HCT116 (cell line): Measurements from ENCODE around the gene GFI1B. TPM values are rescaled to one million over a fixed set of nuclear protein-coding genes. Genes with fewer than 3 reads are reported as not detected.

Experiments
- ATAC-seq: fragments of 200-7000 bp; cut with Tn5 transposase; 2 replicates; pipeline ENCODE4 v1.9.1; 2020; ENCODE audit warnings: mild to moderate bottlenecking, moderate library complexity
- BruUV-seq: library from RNA; stranded (reverse); fragments of 400-500 nt; replicated peaks from 2 replicates; lab custom pipeline; 2021; lab: Mats Ljungman, UMichigan
- CTCF ChIA-PET: fragments of 300-600 bp; sonication (Branson Sonifier 250); formaldehyde crosslinking; loops from one replicate; lab custom pipeline; 2021; ENCODE audit warnings: antibody characterized with exemption; lab: Charles Lee
- POLR2A ChIA-PET: fragments of 300-600, 350-600 bp; sonication (Branson Sonifier 250); formaldehyde crosslinking; loops from one replicate; lab custom pipeline; 2021; ENCODE audit warnings: antibody characterized with exemption; lab: Charles Lee
- RAD21 ChIA-PET, 2 experiments: fragments of 300-600 bp; sonication (Branson Sonifier 250); formaldehyde crosslinking; loops; one replicate each; lab custom pipeline; 2023; ENCODE audit warnings: low total read pairs in 2 of 2; ENCODE audit not compliant: uncharacterized antibody in 2 of 2, unreplicated experiment in 2 of 2, low non-redundant PET in 1 of 2; lab: Charles Lee
- DNase-seq: peaks from one replicate; pipeline ENCODE4 v3.0.0-alpha.2; 2010; ENCODE audit warnings: low read depth, low spot score
- H2AFZ ChIP-seq: fragments of 200-600 bp; shearing (Covaris generic), sonication (generic); 2 replicates; pipeline ENCODE4 v1.6.1; 2017; ENCODE audit warnings: low read depth, mixed run types, mixed read lengths, antibody characterized with exemption, low read length; ENCODE audit not compliant: poor library complexity, severe bottlenecking
- H3K27ac ChIP-seq: 2 replicates; pipeline ENCODE4 v1.5.1; 2012; ENCODE audit warnings: low read depth, low read length
- H3K27me3 ChIP-seq: fragments of 200-600 bp; sonication (generic); 2 replicates; pipeline ENCODE4 v1.6.1; 2016; ENCODE audit warnings: mixed run types, low read length, mixed read lengths; ENCODE audit not compliant: insufficient read depth
- H3K36me3 ChIP-seq, 2 experiments: fragments of 200-500 bp in 1 of 2; fragments of 200-600 bp in 1 of 2; sonication (Bioruptor generic) in 1 of 2; sonication (generic) in 1 of 2; 2 replicates each; pipeline versions ENCODE4 v1.5.1 to v1.6.1; 2014 to 2016; ENCODE audit warnings: low read length in 2 of 2, inconsistent platforms in 1 of 2, mixed read lengths in 1 of 2, mixed run types in 1 of 2; ENCODE audit not compliant: insufficient read depth in 2 of 2, control insufficient read depth in 1 of 2
- H3K4me1 ChIP-seq, 2 experiments: fragments of 200-600 bp in 1 of 2; sonication (generic) in 1 of 2; 2 replicates each; pipeline versions ENCODE4 v1.5.1 to v1.6.1; 2012 to 2017; ENCODE audit warnings: low read length in 2 of 2, inconsistent platforms in 1 of 2, mild to moderate bottlenecking in 1 of 2, mixed read lengths in 1 of 2, mixed run types in 1 of 2, moderate library complexity in 1 of 2; ENCODE audit not compliant: insufficient read depth in 2 of 2, control insufficient read depth in 1 of 2
- H3K4me2 ChIP-seq: fragments of 200-600 bp; sonication (generic); 2 replicates; pipeline ENCODE4 v1.6.1; 2017; ENCODE audit warnings: mixed run types, low read length, mixed read lengths
- H3K4me3 ChIP-seq, 2 experiments: fragments of 200-600 bp in 1 of 2; sonication (generic) in 1 of 2; replicated peaks in 1 of 2; 2 replicates each; pipeline ENCODE4 v1.5.1; 2011 to 2016; ENCODE audit warnings: low read length in 2 of 2, control low read depth in 1 of 2, low read depth in 1 of 2, mild to moderate bottlenecking in 1 of 2, mixed read lengths in 1 of 2, mixed run types in 1 of 2
- H3K79me2 ChIP-seq: fragments of 200-600 bp; sonication (generic); 2 replicates; pipeline ENCODE4 v1.6.1; 2017; ENCODE audit warnings: mild to moderate bottlenecking, mixed run types, low read length, moderate library complexity, mixed read lengths; ENCODE audit not compliant: insufficient read depth
- H3K9ac ChIP-seq: fragments of 200-600 bp; sonication (generic); 2 replicates; pipeline ENCODE4 v1.6.1; 2016; ENCODE audit warnings: low read length, mixed read lengths
- H3K9me2 ChIP-seq: fragments of 200-600 bp; sonication (generic), shearing (Covaris generic); 2 replicates; pipeline ENCODE4 v1.6.1; 2017; ENCODE audit warnings: mixed run types, mild to moderate bottlenecking, moderate library complexity; ENCODE audit not compliant: insufficient read depth
- H3K9me3 ChIP-seq, 2 experiments: fragments of 200-500 bp in 1 of 2; fragments of 200-600 bp in 1 of 2; sonication (Bioruptor generic) in 1 of 2; sonication (generic) in 1 of 2; 2 replicates each; pipeline ENCODE4 v1.6.1; 2014 to 2017; ENCODE audit warnings: low read length in 2 of 2, mixed read lengths in 2 of 2, inconsistent platforms in 1 of 2, low read depth in 1 of 2, mild to moderate bottlenecking in 1 of 2, mixed run types in 1 of 2, moderate library complexity in 1 of 2; ENCODE audit not compliant: control insufficient read depth in 1 of 2, insufficient read depth in 1 of 2
- H4K20me1 ChIP-seq: fragments of 200-600 bp; sonication (generic), shearing (Covaris generic); 2 replicates; pipeline ENCODE4 v1.6.1; 2017; ENCODE audit warnings: mixed run types, mild to moderate bottlenecking, moderate library complexity; ENCODE audit not compliant: insufficient read depth
- CBX3 ChIP-seq: IDR thresholded peaks from 2 replicates; pipeline ENCODE4 v1.6.1; 2012; ENCODE audit warnings: low read depth
- CEBPB ChIP-seq: IDR thresholded peaks from 2 replicates; pipeline ENCODE4 v1.6.1; 2012; ENCODE audit warnings: low read depth
- EGR1 ChIP-seq: IDR thresholded peaks from 2 replicates; pipeline ENCODE4 v1.6.1; 2012; ENCODE audit warnings: low read depth
- ELF1 ChIP-seq: IDR thresholded peaks from 2 replicates; pipeline ENCODE4 v1.6.1; 2012; ENCODE audit warnings: low read depth, borderline replicate concordance
- EZH2 ChIP-seq: fragments of 200-600 bp; sonication (generic); IDR thresholded peaks from 2 replicates; pipeline ENCODE4 v1.6.1; 2017; ENCODE audit warnings: antibody characterized with exemption, mixed run types
- EZH2phosphoT487 ChIP-seq: fragments of 200-600 bp; IDR thresholded peaks from 2 replicates; pipeline ENCODE4 v1.6.1; 2018; ENCODE audit warnings: antibody characterized with exemption, borderline replicate concordance
- FOSL1 ChIP-seq: IDR thresholded peaks from 2 replicates; pipeline ENCODE4 v1.6.1; 2012; ENCODE audit warnings: low read depth
- POLR2A ChIP-seq: IDR thresholded peaks from 2 replicates; pipeline ENCODE4 v1.7.0; 2011; ENCODE audit warnings: borderline replicate concordance; ENCODE audit not compliant: insufficient read depth, insufficient read length; ENCODE audit errors: extremely low read depth
- TCF7L2 ChIP-seq: IDR thresholded peaks from 2 replicates; pipeline ENCODE4 v1.7.0; 2011; ENCODE audit warnings: borderline replicate concordance, inconsistent platforms; ENCODE audit not compliant: insufficient read depth, insufficient read length; ENCODE audit errors: extremely low read depth
- YY1 ChIP-seq: IDR thresholded peaks from 2 replicates; pipeline ENCODE4 v1.6.1; 2011; ENCODE audit warnings: low read length, low read depth, moderate library complexity, mild to moderate bottlenecking; ENCODE audit not compliant: insufficient replicate concordance; ENCODE audit errors: extremely low read depth
- ZFX ChIP-seq: fragments of 450-650 bp; IDR thresholded peaks from 2 replicates; pipeline ENCODE4 v1.6.1; 2017
- ZNF274 ChIP-seq: fragments of 200-500 bp; sonication (Bioruptor generic); IDR thresholded peaks from 2 replicates; pipeline ENCODE4 v1.6.1; 2014; ENCODE audit warnings: mild to moderate bottlenecking, low read depth, low read length, inconsistent platforms
- intact Hi-C: fragments of 100-400 bp; cut with micrococcal nuclease; formaldehyde crosslinking; loops from 2 replicates; pipeline ENCODE4 v1.10.0; 2022
- total RNA-seq: library from RNA; stranded (reverse); gene quantifications from one replicate; pipeline ENCODE4 v1.2.1, GENCODE V29; 2021; ENCODE audit not compliant: unreplicated experiment
- TF ChIP-seq, protein P1 (sequence below), 3 experiments: fragments of 200-600 bp in 1 of 3; sonication (generic) in 1 of 3; IDR thresholded peaks in 2 of 3; conservative IDR thresholded peaks in 1 of 3; 2 replicates each; pipeline ENCODE4 v1.5.1; 2012 to 2017; ENCODE audit warnings: low read depth in 2 of 3, low read length in 2 of 3, antibody characterized with exemption in 1 of 3, borderline replicate concordance in 1 of 3, control low read depth in 1 of 3, mild to moderate bottlenecking in 1 of 3, mixed read lengths in 1 of 3, mixed run types in 1 of 3, moderate library complexity in 1 of 3; ENCODE audit not compliant: insufficient read depth in 1 of 3
- TF ChIP-seq, protein P2 (sequence below): IDR thresholded peaks from 2 replicates; pipeline ENCODE4 v1.6.1; 2012
- TF ChIP-seq, protein P3 (sequence below): IDR thresholded peaks from 2 replicates; pipeline ENCODE4 v1.6.1; 2012

The GFI1B gene
- total RNA-seq, 1 experiment from 2014 or later: 0.20 TPM

GRCh38 chr9:132935026-132935425 is 43.5 kb upstream of the GFI1B start:
- no peak overlapping the region for H3K4me2 ChIP-seq
- POLR2A ChIA-PET: no interaction called here
- no peak overlapping the region for H3K4me3 ChIP-seq
- peaks cover 3 to 17% of the 10 kb centered on the region in 2 experiments; a peak in 3 of 4 replicates for H3K4me1 ChIP-seq
- no peaks in the 10 kb centered on the region for H3K9me3 ChIP-seq
- DNase-seq (no peak), ATAC-seq (no peak)
- H3K27me3 ChIP-seq: no peaks in the 10 kb centered on the region
- H3K9ac ChIP-seq: no peak overlapping the region
- no peaks in the 10 kb centered on the region for H3K9me2 ChIP-seq
- H3K36me3 ChIP-seq: no peaks in the 10 kb centered on the region
- RAD21 ChIA-PET: no interaction called here
- CTCF ChIA-PET: interaction anchor here (0.7 kb wide), 1 partner anchor 87 kb away, joined by 3 read pairs; no protein-coding TSS in a partner anchor
- TF ChIP-seq, protein P1, sequence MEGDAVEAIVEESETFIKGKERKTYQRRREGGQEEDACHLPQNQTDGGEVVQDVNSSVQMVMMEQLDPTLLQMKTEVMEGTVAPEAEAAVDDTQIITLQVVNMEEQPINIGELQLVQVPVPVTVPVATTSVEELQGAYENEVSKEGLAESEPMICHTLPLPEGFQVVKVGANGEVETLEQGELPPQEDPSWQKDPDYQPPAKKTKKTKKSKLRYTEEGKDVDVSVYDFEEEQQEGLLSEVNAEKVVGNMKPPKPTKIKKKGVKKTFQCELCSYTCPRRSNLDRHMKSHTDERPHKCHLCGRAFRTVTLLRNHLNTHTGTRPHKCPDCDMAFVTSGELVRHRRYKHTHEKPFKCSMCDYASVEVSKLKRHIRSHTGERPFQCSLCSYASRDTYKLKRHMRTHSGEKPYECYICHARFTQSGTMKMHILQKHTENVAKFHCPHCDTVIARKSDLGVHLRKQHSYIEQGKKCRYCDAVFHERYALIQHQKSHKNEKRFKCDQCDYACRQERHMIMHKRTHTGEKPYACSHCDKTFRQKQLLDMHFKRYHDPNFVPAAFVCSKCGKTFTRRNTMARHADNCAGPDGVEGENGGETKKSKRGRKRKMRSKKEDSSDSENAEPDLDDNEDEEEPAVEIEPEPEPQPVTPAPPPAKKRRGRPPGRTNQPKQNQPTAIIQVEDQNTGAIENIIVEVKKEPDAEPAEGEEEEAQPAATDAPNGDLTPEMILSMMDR (IDR thresholded peaks at IDR 0.05 in 2 of 3, conservative IDR thresholded peaks at IDR 0.05 in 1 of 3; ENCODE audit: borderline replicate concordance in 1 of 3, insufficient read depth in 1 of 3, low read depth in 2 of 3, low read length in 2 of 3): no peak
- no peak for TF ChIP-seq ZNF274
- no peak for TF ChIP-seq YY1
- no peak for TF ChIP-seq EZH2phosphoT487
- TF ChIP-seq EZH2: no peak
- intact Hi-C loops: no loop called here
- H3K79me2 ChIP-seq: peaks cover 15% of the 10 kb centered on the region; the same call in 1 of the 2 replicates
- H4K20me1 ChIP-seq: no peaks in the 10 kb centered on the region
- BruUV-seq: no TSS peak
- H2AFZ ChIP-seq: no peak overlapping the region
- no peak overlapping the region for H3K27ac ChIP-seq

DNA sequence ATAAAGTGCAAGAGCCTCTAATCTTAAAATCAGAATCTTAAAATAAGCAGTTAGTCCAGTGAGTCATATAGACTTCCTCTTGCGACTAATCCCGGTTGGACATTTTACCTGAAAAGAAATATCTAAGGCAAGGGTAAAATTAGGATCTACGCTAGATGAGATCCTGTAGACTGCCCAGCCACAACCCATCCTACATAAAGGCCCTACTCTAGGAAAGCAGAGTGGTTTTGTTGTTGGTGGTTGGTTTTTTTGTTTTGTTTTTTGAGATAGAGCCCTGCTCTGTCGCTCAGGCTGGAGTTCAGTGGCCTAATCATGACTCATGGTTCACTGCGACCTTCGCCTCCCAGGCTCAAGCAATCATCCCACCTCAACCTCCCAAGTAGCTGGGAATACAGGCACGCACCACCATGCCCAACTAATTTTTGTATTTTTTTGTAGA is 41.0 kb upstream of the GFI1B start:
- H2AFZ ChIP-seq: no peak overlapping the region
- POLR2A ChIA-PET: no interaction called here
- no peak overlapping the region for H3K27ac ChIP-seq
- intact Hi-C loops: no loop called here
- RAD21 ChIA-PET: no interaction called here
- DNase-seq (no peak), ATAC-seq (no peak)
- H3K79me2 ChIP-seq: peaks cover 33% of the 10 kb centered on the region
- H3K9me2 ChIP-seq: no peaks in the 10 kb centered on the region
- no peaks in the 10 kb centered on the region for H3K27me3 ChIP-seq
- H4K20me1 ChIP-seq: no peaks in the 10 kb centered on the region
- BruUV-seq: no TSS peak
- H3K4me2 ChIP-seq: peak overlapping the region; percentile 50
- H3K36me3 ChIP-seq: no peaks in the 10 kb centered on the region
- no peak overlapping the region for H3K4me3 ChIP-seq
- TF ChIP-seq TCF7L2 (no peak), ZNF274 (no peak), EGR1 (no peak), CBX3 (0 out of 2 replicates have a peak, but pooled peaks have one; percentile 22), POLR2A (no peak), ZFX (no peak), ELF1 (no peak), EZH2 (no peak), EZH2phosphoT487 (no peak), FOSL1 (0 out of 2 replicates have a peak, but pooled peaks have one; percentile 22), CEBPB (no peak)
- TF ChIP-seq, protein P2, sequence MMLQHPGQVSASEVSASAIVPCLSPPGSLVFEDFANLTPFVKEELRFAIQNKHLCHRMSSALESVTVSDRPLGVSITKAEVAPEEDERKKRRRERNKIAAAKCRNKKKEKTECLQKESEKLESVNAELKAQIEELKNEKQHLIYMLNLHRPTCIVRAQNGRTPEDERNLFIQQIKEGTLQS: no peak
- TF ChIP-seq, protein P3, sequence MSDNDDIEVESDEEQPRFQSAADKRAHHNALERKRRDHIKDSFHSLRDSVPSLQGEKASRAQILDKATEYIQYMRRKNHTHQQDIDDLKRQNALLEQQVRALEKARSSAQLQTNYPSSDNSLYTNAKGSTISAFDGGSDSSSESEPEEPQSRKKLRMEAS: no peak
- peaks cover 3 to 17% of the 10 kb centered on the region in 2 experiments; a peak in 3 of 4 replicates for H3K4me1 ChIP-seq
- CTCF ChIA-PET: no interaction called here
- no peak overlapping the region for H3K9ac ChIP-seq
- no peaks in the 10 kb centered on the region for H3K9me3 ChIP-seq
